HepG2 (cell line): Measurements from ENCODE around the gene CAMK2A. TPM values are rescaled to one million over a fixed set of nuclear protein-coding genes. Genes with fewer than 3 reads are reported as not detected.

Source experiments
- ATM ChIP-seq: fragments of 450-650 bp; IDR thresholded peaks from 2 replicates; pipeline ENCODE4 v1.7.1; 2017; ENCODE audit warnings: mild to moderate bottlenecking, borderline replicate concordance
- EED ChIP-seq: sonication (generic); formaldehyde crosslinking; IDR thresholded peaks from 2 replicates; pipeline ENCODE4 v1.5.0; 2020; ENCODE audit warnings: mild to moderate bottlenecking, missing genetic modification reagents
- HES4 ChIP-seq: sonication (generic); formaldehyde crosslinking; IDR thresholded peaks from 2 replicates; pipeline ENCODE4 v1.9.0; 2021; ENCODE audit warnings: mild to moderate bottlenecking, missing genetic modification reagents, borderline replicate concordance
- HOXA3 ChIP-seq: sonication (generic); formaldehyde crosslinking; IDR thresholded peaks from 2 replicates; pipeline ENCODE4 v1.5.0; 2020; ENCODE audit warnings: missing genetic modification reagents
- IRX3 ChIP-seq: sonication (generic); formaldehyde crosslinking; IDR thresholded peaks from 2 replicates; pipeline ENCODE4 v1.8.1; 2023; ENCODE audit warnings: mild to moderate bottlenecking, low read depth, missing genetic modification reagents, borderline replicate concordance
- MED1 ChIP-seq: sonication (generic); formaldehyde crosslinking; IDR thresholded peaks from 2 replicates; pipeline ENCODE4 v1.4.0; 2020; ENCODE audit warnings: missing genetic modification reagents
- NR2F1 ChIP-seq, 2 experiments: fragments of 450-650 bp in 1 of 2; formaldehyde crosslinking in 1 of 2; IDR thresholded peaks; 2 replicates each; pipeline versions ENCODE4 v1.5.0 to v1.6.1; 2016 to 2020; ENCODE audit warnings: mild to moderate bottlenecking in 1 of 2, missing compliant biosample characterization in 1 of 2, missing genetic modification reagents in 1 of 2, moderate library complexity in 1 of 2
- NR2F2 ChIP-seq: IDR thresholded peaks from 2 replicates; pipeline ENCODE4 v1.6.1; 2012; ENCODE audit warnings: low read depth, inconsistent platforms, borderline replicate concordance
- NR2F6 ChIP-seq, 2 experiments: IDR thresholded peaks; 2 replicates each; pipeline ENCODE4 v1.6.1; 2016; ENCODE audit warnings: antibody characterized with exemption in 1 of 2, mild to moderate bottlenecking in 1 of 2
- RARA ChIP-seq: IDR thresholded peaks from 2 replicates; pipeline ENCODE4 v1.6.1; 2016; ENCODE audit warnings: missing genetic modification reagents, missing compliant biosample characterization
- RFX3 ChIP-seq: IDR thresholded peaks from 2 replicates; pipeline ENCODE4 v1.6.1; 2016; ENCODE audit warnings: missing biosample characterization, missing genetic modification reagents
- ZNF317 ChIP-seq: sonication (generic); formaldehyde crosslinking; IDR thresholded peaks from 2 replicates; pipeline ENCODE4 v1.5.0; 2020; ENCODE audit warnings: mild to moderate bottlenecking, missing genetic modification reagents
- polyA plus RNA-seq, 8 experiments: library from polyadenylated mRNA; depleted of rRNA in 3 of 8; stranded (reverse) in 7 of 8; unstranded in 1 of 8; fragments of >200 nt; fragmentation: Illumina TruSeq in 4 of 8; extraction: Trizol in 4 of 8; gene quantifications; 2 replicates each; pipeline versions ENCODE4 v1.2.1 to v1.2.3, GENCODE V29; 2011 to 2016; ENCODE audit warnings: low read depth in 4 of 8, missing spikeins in 1 of 8, mixed read lengths in 1 of 8; ENCODE audit not compliant: insufficient read depth in 1 of 8
- total RNA-seq, 5 experiments: library from RNA; depleted of rRNA; stranded (reverse); fragments of >200 nt; fragmentation: Illumina TruSeq; extraction: Trizol; gene quantifications; 2 replicates each; pipeline ENCODE4 v1.2.3, GENCODE V29; 2016; ENCODE audit warnings: low read depth in 1 of 5
- TF ChIP-seq, protein P1 (sequence below): sonication (generic); formaldehyde crosslinking; IDR thresholded peaks from 2 replicates; pipeline ENCODE4 v1.8.1; 2023; ENCODE audit warnings: mild to moderate bottlenecking, moderate library complexity, missing genetic modification reagents
- TF ChIP-seq, protein P2 (sequence below): sonication (generic); formaldehyde crosslinking; IDR thresholded peaks from 2 replicates; pipeline ENCODE4 v1.4.0; 2020; ENCODE audit warnings: missing genetic modification reagents, borderline replicate concordance

The CAMK2A gene
- total and polyA plus RNA-seq, 2 of the 13 experiments (the other 11 are each of a cell fraction or from before 2014, with no cell fraction given): 0.11 TPM; not detected in 1

DNA sequence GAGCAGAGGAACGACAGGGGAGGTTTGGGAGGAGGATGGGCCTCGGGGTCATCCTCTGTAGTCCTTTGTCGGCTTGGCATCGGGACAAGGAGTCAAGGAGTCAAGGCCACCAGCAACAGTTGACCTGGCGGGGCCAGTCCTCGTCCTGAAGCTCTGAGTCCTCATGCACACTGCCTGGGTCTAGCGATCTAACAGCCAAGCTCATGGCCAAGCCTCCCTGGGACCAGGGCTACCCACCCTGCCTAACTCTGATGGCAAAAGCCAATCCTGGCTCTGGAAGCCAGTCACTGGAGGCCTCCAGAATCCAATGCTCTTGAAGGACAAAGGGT is 49.8 kb downstream of the CAMK2A start (continued):
- TF ChIP-seq ZNF317 (CRISPR knock-in tag) (peak; percentile 63), RARA (peak; percentile 74), NR2F2 (0 out of 2 replicates have a peak, but pooled peaks have one; percentile 36), IRX3 (CRISPR knock-in tag) (no peak), ATM (no peak), EED (CRISPR knock-in tag) (no peak), NR2F1 (CRISPR knock-in tag; IDR thresholded peaks at IDR 0.05) (peak; percentile 53 to 74), MED1 (CRISPR knock-in tag) (no peak), NR2F6 (IDR thresholded peaks at IDR 0.05) (peak; percentile 62), NR2F6 (CRISPR knock-in tag; IDR thresholded peaks at IDR 0.05) (peak; percentile 73), RFX3 (no peak), HES4 (no peak), HOXA3 (0 out of 2 replicates have a peak, but pooled peaks have one; percentile 21)
- TF ChIP-seq, protein P1, sequence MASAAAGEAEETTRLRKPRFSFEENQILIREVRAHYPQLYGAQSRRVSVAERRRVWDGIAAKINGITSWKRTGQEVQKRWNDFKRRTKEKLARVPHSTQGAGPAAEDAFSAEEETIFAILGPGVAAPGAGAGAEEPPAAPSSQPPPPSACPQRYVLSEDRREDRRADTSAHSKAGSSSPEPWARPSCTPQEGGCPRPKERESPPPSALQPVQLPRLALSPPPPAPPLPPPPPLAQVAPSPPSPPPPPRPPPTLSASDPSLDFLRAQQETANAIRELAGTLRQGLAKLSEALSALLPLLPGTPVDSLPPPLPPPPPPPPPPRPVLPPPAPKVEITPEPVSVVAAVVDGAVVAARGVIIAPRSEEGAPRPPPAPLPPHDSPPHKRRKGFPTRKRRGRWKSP (CRISPR knock-in tag): no peak
- TF ChIP-seq, protein P2, sequence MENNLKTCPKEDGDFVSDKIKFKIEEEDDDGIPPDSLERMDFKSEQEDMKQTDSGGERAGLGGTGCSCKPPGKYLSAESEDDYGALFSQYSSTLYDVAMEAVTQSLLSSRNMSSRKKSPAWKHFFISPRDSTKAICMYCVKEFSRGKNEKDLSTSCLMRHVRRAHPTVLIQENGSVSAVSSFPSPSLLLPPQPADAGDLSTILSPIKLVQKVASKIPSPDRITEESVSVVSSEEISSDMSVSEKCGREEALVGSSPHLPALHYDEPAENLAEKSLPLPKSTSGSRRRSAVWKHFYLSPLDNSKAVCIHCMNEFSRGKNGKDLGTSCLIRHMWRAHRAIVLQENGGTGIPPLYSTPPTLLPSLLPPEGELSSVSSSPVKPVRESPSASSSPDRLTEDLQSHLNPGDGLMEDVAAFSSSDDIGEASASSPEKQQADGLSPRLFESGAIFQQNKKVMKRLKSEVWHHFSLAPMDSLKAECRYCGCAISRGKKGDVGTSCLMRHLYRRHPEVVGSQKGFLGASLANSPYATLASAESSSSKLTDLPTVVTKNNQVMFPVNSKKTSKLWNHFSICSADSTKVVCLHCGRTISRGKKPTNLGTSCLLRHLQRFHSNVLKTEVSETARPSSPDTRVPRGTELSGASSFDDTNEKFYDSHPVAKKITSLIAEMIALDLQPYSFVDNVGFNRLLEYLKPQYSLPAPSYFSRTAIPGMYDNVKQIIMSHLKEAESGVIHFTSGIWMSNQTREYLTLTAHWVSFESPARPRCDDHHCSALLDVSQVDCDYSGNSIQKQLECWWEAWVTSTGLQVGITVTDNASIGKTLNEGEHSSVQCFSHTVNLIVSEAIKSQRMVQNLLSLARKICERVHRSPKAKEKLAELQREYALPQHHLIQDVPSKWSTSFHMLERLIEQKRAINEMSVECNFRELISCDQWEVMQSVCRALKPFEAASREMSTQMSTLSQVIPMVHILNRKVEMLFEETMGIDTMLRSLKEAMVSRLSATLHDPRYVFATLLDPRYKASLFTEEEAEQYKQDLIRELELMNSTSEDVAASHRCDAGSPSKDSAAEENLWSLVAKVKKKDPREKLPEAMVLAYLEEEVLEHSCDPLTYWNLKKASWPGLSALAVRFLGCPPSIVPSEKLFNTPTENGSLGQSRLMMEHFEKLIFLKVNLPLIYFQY (CRISPR knock-in tag): no peak
- TF ChIP-seq, all 625 proteins: peak for 11
